Omental fat pad (tissue), 4 donors: ENCODE results near the gene NT5C3B. TPM values are rescaled to one million over a fixed set of nuclear protein-coding genes. Genes with fewer than 3 reads are reported as not detected.

Experiments
- ATAC-seq: fragments of 150-250 bp; one replicate; pipeline ENCODE4 v1.9.1; 2016; ENCODE audit warnings: mild to moderate bottlenecking, moderate library complexity; ENCODE audit not compliant: low FRiP score
- DNase-seq: peaks from one replicate; pipeline ENCODE4 v3.0.0-alpha.2; 2019; ENCODE audit warnings: low spot score
- total RNA-seq, 4 donors: library from RNA; depleted of rRNA; stranded (reverse); fragments of >200 nt; gene quantifications; one replicate each; pipeline ENCODE4 v1.1.0, GENCODE V29; 2016
- TF ChIP-seq, protein P1 (sequence below), 3 donors: fragments of 450-650 bp; IDR thresholded peaks; one replicate each; pipeline ENCODE4 v1.5.1; 2016 to 2017; ENCODE audit warnings: antibody characterized with exemption in 3 of 3, mild to moderate bottlenecking in 3 of 3, moderate library complexity in 2 of 3

The NT5C3B gene
- total RNA-seq, 4 donors from 2014 or later: 35.5 to 65.9 (median 42.5) TPM

DNA sequence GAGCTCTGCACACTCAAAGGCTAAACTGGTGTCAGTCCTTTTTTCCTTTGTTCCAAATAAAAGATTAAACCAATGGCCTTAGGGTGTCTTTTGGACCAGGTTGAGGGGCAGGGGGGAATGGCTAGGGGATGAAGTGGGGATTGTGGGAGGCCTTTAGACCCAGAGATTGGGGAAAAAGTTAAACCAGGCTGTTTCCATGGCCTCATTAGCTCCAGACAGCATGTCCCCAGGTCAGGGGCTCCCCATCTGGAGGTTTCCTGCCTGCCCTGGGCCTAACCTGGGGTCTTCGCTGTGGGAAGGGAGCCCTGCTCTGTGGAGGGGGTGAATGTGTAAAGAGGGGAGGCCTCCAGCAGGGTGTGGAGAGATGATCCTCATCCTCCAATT is 12.9 kb downstream of the NT5C3B start:
- no peak for DNase-seq

DNA sequence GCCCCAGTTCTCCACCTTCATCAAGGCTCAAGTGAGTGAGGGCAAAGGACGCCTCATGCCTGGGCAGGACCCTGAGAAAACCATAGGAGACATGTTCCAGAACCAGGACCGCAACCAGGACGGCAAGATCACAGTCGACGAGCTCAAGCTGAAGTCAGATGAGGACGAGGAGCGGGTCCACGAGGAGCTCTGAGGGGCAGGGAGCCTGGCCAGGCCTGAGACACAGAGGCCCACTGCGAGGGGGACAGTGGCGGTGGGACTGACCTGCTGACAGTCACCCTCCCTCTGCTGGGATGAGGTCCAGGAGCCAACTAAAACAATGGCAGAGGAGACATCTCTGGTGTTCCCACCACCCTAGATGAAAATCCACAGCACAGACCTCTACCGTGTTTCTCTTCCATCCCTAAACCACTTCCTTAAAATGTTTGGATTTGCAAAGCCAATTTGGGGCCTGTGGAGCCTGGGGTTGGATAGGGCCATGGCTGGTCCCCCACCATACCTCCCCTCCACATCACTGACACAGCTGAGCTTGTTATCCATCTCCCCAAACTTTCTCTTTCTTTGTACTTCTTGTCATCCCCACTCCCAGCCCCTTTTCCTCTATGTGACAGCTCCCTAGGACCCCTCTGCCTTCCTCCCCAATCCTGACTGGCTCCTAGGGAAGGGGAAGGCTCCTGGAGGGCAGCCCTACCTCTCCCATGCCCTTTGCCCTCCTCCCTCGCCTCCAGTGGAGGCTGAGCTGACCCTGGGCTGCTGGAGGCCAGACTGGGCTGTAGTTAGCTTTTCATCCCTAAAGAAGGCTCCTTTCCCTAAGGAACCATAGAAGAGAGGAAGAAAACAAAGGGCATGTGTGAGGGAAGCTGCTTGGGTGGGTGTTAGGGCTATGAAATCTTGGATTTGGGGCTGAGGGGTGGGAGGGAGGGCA is 13.6 kb downstream of the NT5C3B start:
- TF ChIP-seq, protein P1, sequence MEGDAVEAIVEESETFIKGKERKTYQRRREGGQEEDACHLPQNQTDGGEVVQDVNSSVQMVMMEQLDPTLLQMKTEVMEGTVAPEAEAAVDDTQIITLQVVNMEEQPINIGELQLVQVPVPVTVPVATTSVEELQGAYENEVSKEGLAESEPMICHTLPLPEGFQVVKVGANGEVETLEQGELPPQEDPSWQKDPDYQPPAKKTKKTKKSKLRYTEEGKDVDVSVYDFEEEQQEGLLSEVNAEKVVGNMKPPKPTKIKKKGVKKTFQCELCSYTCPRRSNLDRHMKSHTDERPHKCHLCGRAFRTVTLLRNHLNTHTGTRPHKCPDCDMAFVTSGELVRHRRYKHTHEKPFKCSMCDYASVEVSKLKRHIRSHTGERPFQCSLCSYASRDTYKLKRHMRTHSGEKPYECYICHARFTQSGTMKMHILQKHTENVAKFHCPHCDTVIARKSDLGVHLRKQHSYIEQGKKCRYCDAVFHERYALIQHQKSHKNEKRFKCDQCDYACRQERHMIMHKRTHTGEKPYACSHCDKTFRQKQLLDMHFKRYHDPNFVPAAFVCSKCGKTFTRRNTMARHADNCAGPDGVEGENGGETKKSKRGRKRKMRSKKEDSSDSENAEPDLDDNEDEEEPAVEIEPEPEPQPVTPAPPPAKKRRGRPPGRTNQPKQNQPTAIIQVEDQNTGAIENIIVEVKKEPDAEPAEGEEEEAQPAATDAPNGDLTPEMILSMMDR (IDR thresholded peaks at IDR 0.05): no peak
- no peak for ATAC-seq
- no peak for DNase-seq

More for the DNA sequence above, 12.9 kb downstream of the NT5C3B start:
- TF ChIP-seq, protein P1 (IDR thresholded peaks at IDR 0.05): no peak
- ATAC-seq: no peak

DNA sequence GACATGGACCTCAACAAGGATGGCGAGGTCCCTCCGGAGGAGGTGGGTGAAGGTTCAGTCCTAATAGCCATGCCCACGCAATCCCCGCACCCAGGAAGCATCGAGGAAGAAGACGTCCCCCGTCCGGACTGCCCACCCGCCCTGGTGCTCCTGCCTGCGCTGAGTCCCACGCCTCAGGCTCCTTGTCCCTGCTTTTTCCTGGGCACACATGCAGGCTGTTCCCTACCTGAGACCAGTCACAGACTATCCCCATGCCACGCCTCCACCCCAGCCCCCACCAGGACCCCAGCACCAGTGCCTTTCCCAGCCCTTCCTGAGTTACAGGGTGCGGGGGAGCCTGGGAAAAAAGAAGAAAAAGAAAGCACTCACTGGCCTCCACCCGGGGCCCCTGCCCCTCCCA is 14.3 kb downstream of the NT5C3B start:
- no peak for ATAC-seq
- DNase-seq: no peak
- TF ChIP-seq, protein P1 (IDR thresholded peaks at IDR 0.05): no peak

DNA sequence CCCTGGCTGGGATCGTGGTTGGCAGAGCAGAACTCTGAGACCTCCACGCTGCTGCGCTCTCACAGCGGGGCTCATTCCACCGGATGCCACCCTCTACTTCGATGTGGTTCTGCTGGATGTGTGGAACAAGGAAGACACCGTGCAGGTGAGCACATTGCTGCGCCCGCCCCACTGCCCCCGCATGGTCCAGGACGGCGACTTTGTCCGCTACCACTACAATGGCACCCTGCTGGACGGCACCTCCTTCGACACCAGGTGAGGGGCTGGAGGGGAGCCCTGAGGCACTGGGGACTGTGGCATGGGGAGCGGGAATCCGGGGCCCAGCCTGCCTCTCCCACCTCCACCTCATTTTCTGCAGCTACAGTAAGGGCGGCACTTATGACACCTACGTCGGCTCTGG is 18.0 kb downstream of the NT5C3B start:
- DNase-seq: no peak
- no peak for ATAC-seq
- TF ChIP-seq, protein P1 (IDR thresholded peaks at IDR 0.05): no peak

DNA sequence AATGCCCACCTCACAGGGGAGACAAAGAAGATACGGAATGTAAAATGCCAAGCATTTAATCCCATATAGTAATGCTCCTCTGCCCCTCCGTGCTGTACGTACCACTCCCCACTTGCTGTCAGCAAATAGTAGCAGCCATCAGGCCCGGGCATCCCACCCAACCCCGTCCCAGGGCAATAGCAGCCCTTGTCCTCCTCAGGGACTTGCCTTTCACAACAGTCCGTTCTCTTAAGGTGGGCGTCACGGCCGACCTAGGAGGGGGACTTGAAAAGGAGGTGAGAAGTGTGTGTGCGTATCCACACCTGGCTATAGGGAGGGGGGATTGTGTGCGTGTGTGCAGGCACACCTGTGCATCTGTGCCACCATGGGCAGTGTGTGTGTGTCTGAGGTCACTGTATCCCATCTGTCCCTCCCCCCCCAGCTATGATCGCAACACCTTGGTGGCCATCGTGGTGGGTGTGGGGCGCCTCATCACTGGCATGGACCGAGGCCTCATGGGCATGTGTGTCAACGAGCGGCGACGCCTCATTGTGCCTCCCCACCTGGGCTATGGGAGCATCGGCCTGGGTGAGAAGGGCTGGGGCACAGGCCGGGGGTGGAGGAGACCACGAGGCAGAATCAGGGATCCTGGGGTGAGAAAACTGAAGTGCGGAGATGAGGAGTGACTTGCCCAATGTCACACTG is 19.3 kb downstream of the NT5C3B start:
- ATAC-seq (no peak), DNase-seq (no peak)
- TF ChIP-seq, protein P1 (IDR thresholded peaks at IDR 0.05): no peak

DNA sequence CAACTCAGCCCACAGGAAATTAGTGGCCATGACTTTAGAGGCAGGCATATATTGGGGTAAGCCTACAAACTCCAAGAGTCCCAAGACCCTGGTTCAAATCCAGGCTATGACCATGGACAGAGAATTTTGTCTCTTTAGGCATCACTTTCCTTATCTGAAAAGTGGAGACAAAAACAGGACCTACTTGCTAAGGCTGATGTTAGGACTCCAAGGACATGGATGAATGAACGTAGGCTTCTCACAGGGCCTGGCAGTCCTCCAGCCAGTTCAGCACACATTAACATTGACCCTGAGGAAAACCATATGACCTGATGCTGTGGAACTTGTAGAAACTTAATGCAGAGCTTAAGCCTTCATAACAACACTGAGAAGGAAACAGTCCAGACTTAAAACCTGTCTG is 21.8 kb downstream of the NT5C3B start:
- ATAC-seq (no peak), DNase-seq (no peak)
- TF ChIP-seq, protein P1 (IDR thresholded peaks at IDR 0.05): no peak
